ENCODE data around the gene FOXE3.

FOXE3 gene

GRCh38 chr1:47459253-47459788, 43.2 kb downstream of the FOXE3 start:
- TF ChIP-seq CTCF (IDR thresholded peaks at IDR 0.05): no peak
- no peak overlapping the region for H3K4me2 ChIP-seq (ENCODE audit: low read length)
- no peaks in the 10 kb centered on the region for H3K79me2 ChIP-seq
- no peaks in the 10 kb centered on the region for H3K27me3 ChIP-seq (ENCODE audit: control insufficient read depth, insufficient read depth, low read length)
- no peaks in the 10 kb centered on the region for H3K36me3 ChIP-seq (ENCODE audit: control insufficient read depth, insufficient read depth, low read length)
- no peak overlapping the region for H3K4me3 ChIP-seq (ENCODE audit: low read depth, low read length)
- no peak overlapping the region for H3K9ac ChIP-seq
- no peaks in the 10 kb centered on the region for H3K4me1 ChIP-seq
- H3K9me3 ChIP-seq (ENCODE audit: control insufficient read depth, low read length): no peaks in the 10 kb centered on the region
- H2AFZ ChIP-seq: no peak overlapping the region
- H3K27ac ChIP-seq: no peak overlapping the region

GRCh38 chr1:47460040-47460439, 44.0 kb downstream of the FOXE3 start:
- no peak overlapping the region for H2AFZ ChIP-seq
- no peak overlapping the region for H3K27ac ChIP-seq
- H3K79me2 ChIP-seq: no peaks in the 10 kb centered on the region
- no peak for TF ChIP-seq CTCF (IDR thresholded peaks at IDR 0.05)
- no peaks in the 10 kb centered on the region for H3K27me3 ChIP-seq (ENCODE audit: control insufficient read depth, insufficient read depth, low read length)
- no peak overlapping the region for H3K4me2 ChIP-seq (ENCODE audit: low read length)
- H3K4me3 ChIP-seq (ENCODE audit: low read depth, low read length): no peak overlapping the region
- no peaks in the 10 kb centered on the region for H3K9me3 ChIP-seq (ENCODE audit: control insufficient read depth, low read length)
- no peak overlapping the region for H3K9ac ChIP-seq
- no peaks in the 10 kb centered on the region for H3K36me3 ChIP-seq (ENCODE audit: control insufficient read depth, insufficient read depth, low read length)
- no peaks in the 10 kb centered on the region for H3K4me1 ChIP-seq

GRCh38 chr1:47460456-47460855, 44.4 kb downstream of the FOXE3 start:
- no peaks in the 10 kb centered on the region for H3K4me1 ChIP-seq
- no peaks in the 10 kb centered on the region for H3K9me3 ChIP-seq (ENCODE audit: control insufficient read depth, low read length)
- no peak overlapping the region for H3K27ac ChIP-seq
- H3K36me3 ChIP-seq (ENCODE audit: control insufficient read depth, insufficient read depth, low read length): no peaks in the 10 kb centered on the region
- H3K27me3 ChIP-seq (ENCODE audit: control insufficient read depth, insufficient read depth, low read length): no peaks in the 10 kb centered on the region
- H3K4me3 ChIP-seq (ENCODE audit: low read depth, low read length): no peak overlapping the region
- TF ChIP-seq CTCF (IDR thresholded peaks at IDR 0.05): no peak
- no peak overlapping the region for H3K9ac ChIP-seq
- H3K4me2 ChIP-seq (ENCODE audit: low read length): no peak overlapping the region
- H2AFZ ChIP-seq: no peak overlapping the region
- H3K79me2 ChIP-seq: no peaks in the 10 kb centered on the region

GRCh38 chr1:47465605-47466004, 49.5 kb downstream of the FOXE3 start:
- Histone ChIP-seq H3K79me2 (no peaks in the 10 kb centered on the region), H2AFZ (no peak overlapping the region), H3K4me3 (ENCODE audit: low read depth, low read length) (no peak overlapping the region), H3K9me3 (ENCODE audit: control insufficient read depth, low read length) (no peaks in the 10 kb centered on the region), H3K36me3 (ENCODE audit: control insufficient read depth, insufficient read depth, low read length) (no peaks in the 10 kb centered on the region), H3K9ac (no peak overlapping the region), H3K4me1 (no peaks in the 10 kb centered on the region), H3K27ac (no peak overlapping the region), H3K4me2 (ENCODE audit: low read length) (no peak overlapping the region), H3K27me3 (ENCODE audit: control insufficient read depth, insufficient read depth, low read length) (no peaks in the 10 kb centered on the region)
- no peak for TF ChIP-seq CTCF (IDR thresholded peaks at IDR 0.05)
